Endothelial cell of umbilical vein (primary cell): ENCODE data around the gene MNAT1.

Source experiments
- CTCF ChIP-seq, 2 donors: IDR thresholded peaks; 1 replicate in 1 of 2; 2 replicates in 1 of 2; pipeline ENCODE4 v1.5.1; 2011; ENCODE audit warnings: low read length in 2 of 2, mild to moderate bottlenecking in 2 of 2, moderate library complexity in 2 of 2, control low read depth in 1 of 2, inconsistent platforms in 1 of 2, low read depth in 1 of 2; ENCODE audit not compliant: insufficient read depth in 1 of 2; ENCODE audit errors: extremely low read depth in 1 of 2
- EZH2 ChIP-seq: IDR thresholded peaks from 2 replicates; pipeline ENCODE4 v1.6.1; 2012; ENCODE audit warnings: borderline replicate concordance, low read depth, mild to moderate bottlenecking, moderate library complexity, low read length, inconsistent platforms; ENCODE audit not compliant: severe bottlenecking
- GATA2 ChIP-seq: IDR thresholded peaks from 2 replicates; pipeline ENCODE4 v1.7.0; 2011; ENCODE audit warnings: low read depth, mild to moderate bottlenecking, moderate library complexity, mixed read lengths, low read length; ENCODE audit not compliant: insufficient read length, insufficient read depth
- JUN ChIP-seq: IDR thresholded peaks from 2 replicates; pipeline ENCODE4 v1.6.1; 2011; ENCODE audit warnings: borderline replicate concordance, low read depth; ENCODE audit not compliant: insufficient read length, insufficient read depth
- MAX ChIP-seq: IDR thresholded peaks from 2 replicates; pipeline ENCODE4 v1.6.1; 2011; ENCODE audit not compliant: insufficient read depth, insufficient read length
- MYC ChIP-seq: IDR thresholded peaks from one replicate; pipeline ENCODE4 v1.6.1; 2011; ENCODE audit warnings: mild to moderate bottlenecking, low read depth, low read length
- POLR2A ChIP-seq: IDR thresholded peaks from 2 replicates; pipeline ENCODE4 v1.6.1; 2012; ENCODE audit warnings: low read depth, mild to moderate bottlenecking, control low read depth, low read length
- POLR2AphosphoS5 ChIP-seq: IDR thresholded peaks from 2 replicates; pipeline ENCODE4 v1.6.1; 2012; ENCODE audit warnings: low read depth, mild to moderate bottlenecking, control low read depth, low read length, moderate library complexity; ENCODE audit not compliant: insufficient read depth

GRCh38 chr14:60893911-60894310 lies 159.3 kb downstream of the MNAT1 start:
- TF ChIP-seq POLR2A (no peak), CTCF (IDR thresholded peaks at IDR 0.05; ENCODE audit: extremely low read depth in 1 of 2, insufficient read depth in 1 of 2, low read depth in 1 of 2, low read length in 2 of 2) (no peak), EZH2 (no peak), POLR2AphosphoS5 (no peak), JUN (no peak), GATA2 (no peak), MYC (no peak), MAX (no peak)
